GM12872 (cell line): Measurements from ENCODE around the gene CNTNAP2.

Experiments
- TF ChIP-seq, protein P1 (sequence below): IDR thresholded peaks from 3 replicates; pipeline ENCODE4 v1.5.1; 2011; ENCODE audit warnings: low read depth, mild to moderate bottlenecking, low read length, moderate library complexity; ENCODE audit not compliant: insufficient read depth

The CNTNAP2 gene

DNA sequence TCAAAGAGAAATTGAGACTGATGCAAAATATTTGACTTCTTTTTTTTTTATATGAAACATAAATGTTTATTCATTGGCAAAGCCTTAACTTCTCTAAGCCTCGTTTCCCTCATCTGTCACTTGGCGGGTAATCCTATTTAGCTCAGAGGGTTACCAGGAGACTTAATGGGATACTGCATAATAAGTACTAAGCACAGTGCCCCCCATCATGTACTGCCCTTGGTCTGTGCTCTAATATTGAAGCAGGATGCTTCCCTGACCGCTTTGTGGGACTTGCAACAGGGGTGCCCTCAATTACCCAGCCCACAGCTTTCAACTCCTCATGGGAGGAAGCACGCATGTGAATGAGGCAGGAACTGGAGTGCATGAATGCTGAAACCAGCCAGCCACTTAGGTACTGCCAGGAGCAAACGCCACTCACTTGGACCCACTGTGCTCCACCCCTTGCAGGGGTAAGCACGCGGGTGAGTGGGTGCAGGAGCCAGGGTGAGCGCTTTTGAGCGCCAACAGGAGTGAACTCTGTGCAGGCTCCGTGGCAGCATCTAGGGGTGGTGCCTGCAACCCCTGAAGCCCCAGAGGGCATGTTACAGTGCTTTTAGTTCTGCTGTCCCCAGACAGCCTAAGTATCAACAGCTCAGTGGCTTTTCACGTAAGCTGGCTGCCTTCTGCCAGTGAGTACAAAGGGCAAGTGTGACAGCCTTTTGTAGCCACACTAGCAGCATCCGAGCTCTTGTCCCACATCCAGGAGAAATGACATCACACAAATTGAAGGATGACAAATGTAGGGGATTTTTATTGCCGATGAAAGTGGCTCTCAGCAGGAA lies 2264.2 kb downstream of the CNTNAP2 start:
- TF ChIP-seq, protein P1, sequence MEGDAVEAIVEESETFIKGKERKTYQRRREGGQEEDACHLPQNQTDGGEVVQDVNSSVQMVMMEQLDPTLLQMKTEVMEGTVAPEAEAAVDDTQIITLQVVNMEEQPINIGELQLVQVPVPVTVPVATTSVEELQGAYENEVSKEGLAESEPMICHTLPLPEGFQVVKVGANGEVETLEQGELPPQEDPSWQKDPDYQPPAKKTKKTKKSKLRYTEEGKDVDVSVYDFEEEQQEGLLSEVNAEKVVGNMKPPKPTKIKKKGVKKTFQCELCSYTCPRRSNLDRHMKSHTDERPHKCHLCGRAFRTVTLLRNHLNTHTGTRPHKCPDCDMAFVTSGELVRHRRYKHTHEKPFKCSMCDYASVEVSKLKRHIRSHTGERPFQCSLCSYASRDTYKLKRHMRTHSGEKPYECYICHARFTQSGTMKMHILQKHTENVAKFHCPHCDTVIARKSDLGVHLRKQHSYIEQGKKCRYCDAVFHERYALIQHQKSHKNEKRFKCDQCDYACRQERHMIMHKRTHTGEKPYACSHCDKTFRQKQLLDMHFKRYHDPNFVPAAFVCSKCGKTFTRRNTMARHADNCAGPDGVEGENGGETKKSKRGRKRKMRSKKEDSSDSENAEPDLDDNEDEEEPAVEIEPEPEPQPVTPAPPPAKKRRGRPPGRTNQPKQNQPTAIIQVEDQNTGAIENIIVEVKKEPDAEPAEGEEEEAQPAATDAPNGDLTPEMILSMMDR: no peak

DNA sequence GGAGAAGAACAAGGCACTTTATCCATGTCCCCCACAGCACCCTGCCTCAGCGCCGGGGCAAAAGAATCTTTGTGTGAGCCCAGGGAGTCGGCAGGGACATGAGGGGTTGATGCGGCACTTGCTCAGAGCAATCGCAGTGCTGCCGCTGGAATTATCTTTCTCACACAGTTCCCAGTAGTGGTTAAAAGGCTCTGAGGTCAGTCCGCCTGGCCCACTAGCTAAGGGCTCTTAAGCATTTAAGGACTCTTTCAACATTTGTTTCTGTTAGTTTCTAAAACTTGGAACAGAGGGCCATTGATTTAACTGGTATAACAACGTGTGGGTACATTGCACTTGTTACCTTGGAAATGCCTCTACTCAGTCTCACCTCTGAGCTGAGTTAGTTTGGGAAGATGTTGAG lies 2266.0 kb downstream of the CNTNAP2 start:
- TF ChIP-seq, protein P1: no peak

DNA sequence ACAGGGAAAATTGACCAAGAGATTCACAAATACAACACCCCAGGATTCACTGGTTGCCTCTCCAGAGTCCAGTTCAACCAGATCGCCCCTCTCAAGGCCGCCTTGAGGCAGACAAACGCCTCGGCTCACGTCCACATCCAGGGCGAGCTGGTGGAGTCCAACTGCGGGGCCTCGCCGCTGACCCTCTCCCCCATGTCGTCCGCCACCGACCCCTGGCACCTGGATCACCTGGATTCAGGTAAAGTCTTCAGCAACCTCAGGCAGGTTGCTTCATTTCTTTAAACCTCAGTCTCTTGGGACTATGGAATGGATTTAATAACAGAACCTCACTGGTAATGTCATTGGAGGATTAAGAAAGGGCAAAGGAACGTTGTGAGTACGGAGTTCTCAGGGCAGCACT lies 2267.1 kb downstream of the CNTNAP2 start:
- TF ChIP-seq, protein P1: no peak

DNA sequence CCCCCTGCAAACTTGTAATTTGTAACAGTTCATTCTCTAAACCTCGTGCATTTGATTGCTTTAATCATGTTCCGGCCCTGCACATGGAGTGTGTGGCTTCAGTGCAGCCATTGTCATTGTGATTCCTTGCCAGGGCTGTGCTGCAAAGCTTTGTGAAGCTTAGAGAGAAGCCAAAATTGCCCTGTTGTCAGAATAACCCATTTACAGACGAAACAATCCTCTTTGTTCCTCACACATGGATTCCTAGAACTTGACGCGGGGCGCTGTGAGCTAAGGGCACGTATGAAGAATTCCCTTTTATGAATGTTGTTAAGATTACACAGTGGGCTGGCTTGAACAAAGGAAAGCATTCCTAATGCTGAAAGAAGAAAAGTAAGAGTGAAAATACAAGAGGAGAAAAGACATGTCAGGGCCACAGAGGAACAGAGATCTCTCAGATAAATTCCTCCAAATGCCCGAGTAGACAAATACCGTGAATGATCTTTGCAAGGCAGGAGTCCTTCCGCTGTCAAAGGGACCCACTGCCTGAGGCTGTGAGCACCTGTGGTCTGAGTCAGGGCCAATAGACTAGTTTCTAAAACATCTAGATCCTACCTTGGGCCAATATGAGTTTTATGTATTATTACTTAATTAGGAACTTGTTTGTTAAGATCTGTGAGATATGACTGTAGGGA lies 2268.5 kb downstream of the CNTNAP2 start:
- TF ChIP-seq, protein P1: no peak

DNA sequence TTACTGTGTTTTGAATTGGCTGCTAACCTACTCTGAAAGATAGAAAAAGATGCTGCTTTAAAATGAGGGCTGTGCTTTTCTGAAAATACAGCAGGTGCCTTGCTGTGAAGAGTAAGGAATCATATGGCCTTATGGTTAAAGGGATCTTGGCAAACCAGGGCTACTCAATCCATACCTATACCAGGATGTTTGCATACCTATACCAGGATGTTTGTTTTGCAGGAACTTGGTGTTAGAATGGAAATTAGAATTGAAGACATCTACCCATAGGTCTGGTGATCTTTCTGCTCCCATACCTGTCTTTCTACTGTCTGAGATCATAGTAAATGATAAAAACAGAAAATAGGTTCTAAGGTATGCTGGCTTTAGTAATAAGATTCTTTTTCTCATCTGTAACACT lies 2273.8 kb downstream of the CNTNAP2 start:
- TF ChIP-seq, protein P1: no peak

DNA sequence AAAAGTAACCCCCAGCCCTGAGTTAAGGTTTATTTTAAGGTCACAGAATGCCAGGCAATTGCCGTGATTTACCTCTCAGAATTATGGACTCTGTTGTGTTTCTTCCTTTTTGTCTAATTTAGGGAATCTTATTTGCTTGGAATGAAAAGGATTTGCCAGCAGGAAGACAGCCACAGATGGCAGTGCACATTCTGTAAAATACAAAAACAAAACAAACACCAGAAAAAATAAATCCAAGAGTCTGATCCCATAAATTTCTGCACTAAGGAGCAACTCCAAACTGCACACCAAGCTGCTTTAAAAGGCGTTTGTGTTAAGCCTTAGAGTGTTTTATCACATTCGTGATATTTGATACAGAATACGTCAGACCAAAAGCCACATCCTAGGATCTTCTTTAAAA lies 2275.0 kb downstream of the CNTNAP2 start:
- TF ChIP-seq, protein P1: no peak

DNA sequence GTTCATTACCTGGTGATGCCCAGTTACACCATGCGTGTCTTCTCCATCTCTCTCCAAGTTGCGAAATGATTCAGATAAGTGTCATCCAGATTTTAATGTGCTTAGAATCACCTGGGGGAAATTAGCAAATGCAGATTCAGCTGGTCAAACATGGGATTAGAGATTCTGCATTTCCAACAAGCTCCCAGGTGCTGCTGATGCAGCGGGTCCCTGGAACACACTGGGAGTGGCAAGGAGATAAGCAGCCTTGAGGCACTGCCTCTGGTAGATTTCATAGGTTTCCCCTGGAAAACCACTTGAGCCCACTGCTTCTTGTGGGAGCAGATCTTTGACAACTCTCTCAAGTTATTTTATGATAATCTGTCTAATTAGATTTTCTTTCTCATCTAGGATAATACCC lies 2278.0 kb downstream of the CNTNAP2 start:
- TF ChIP-seq, protein P1: no peak
